Naive thymus-derived CD4-positive, alpha-beta T cell (primary cell): ENCODE measurements around the gene TCHH. TPM values are rescaled to one million over a fixed set of nuclear protein-coding genes. Genes with fewer than 3 reads are reported as not detected.

Experiments used
- polyA plus RNA-seq, 2 donors: library from polyadenylated mRNA; unstranded; fragments of 300-500 nt; fragmentation: Illumina TruSeq; gene quantifications; one replicate each; pipeline ENCODE4 v1.2.3, GENCODE V29; 2021
- total RNA-seq, 6 experiments: library from RNA in 5 of 6; stranded (reverse) in 5 of 6; gene quantifications; 1 replicate in 5 of 6; 2 replicates in 1 of 6; pipeline ENCODE4 v1.2.3 and lab custom pipeline; 2021 to 2026

Gene TCHH
- total and polyA plus RNA-seq, 7 experiments from 2014 or later: 0.02 TPM; not detected in 6

Other genes starting within 250 kb of the TCHH start
- 100 to 1,000 TPM in 2 of 5 experiments, 10 to 100 TPM in 3; 37.6 to 143 (median 44.6) TPM for gene THEM4, start 205.9 kb downstream of the TCHH start, total RNA-seq
- gene THEM4, start 205.9 kb downstream of the TCHH start, polyA plus RNA-seq: 100 to 1,000 TPM; 113 to 122 TPM
- gene S100A10, start 121.6 kb downstream of the TCHH start, total RNA-seq: 100 to 1,000 TPM; 131 to 361 (median 143) TPM
- gene S100A10, start 121.6 kb downstream of the TCHH start, polyA plus RNA-seq: 100 to 1,000 TPM; 458 to 492 TPM
- 100 to 1,000 TPM in 2 of 5 experiments, 10 to 100 TPM in 3; 28.6 to 442 (median 96.5) TPM for gene S100A11, start 78.4 kb downstream of the TCHH start, total RNA-seq
- gene S100A11, start 78.4 kb downstream of the TCHH start, polyA plus RNA-seq: 100 to 1,000 TPM; 189 to 210 TPM
- not detected for gene TCHHL1, start 26.4 kb downstream of the TCHH start, total RNA-seq
- gene TCHHL1, start 26.4 kb downstream of the TCHH start, polyA plus RNA-seq: not detected
- not detected for gene RPTN, start 43.8 kb upstream of the TCHH start, total RNA-seq
- gene RPTN, start 43.8 kb upstream of the TCHH start, polyA plus RNA-seq: not detected
- not detected for gene HRNR, start 108.7 kb upstream of the TCHH start, total RNA-seq
- gene HRNR, start 108.7 kb upstream of the TCHH start, polyA plus RNA-seq: not detected
- gene FLG, start 209.8 kb upstream of the TCHH start, total RNA-seq: not detected
- not detected for gene FLG, start 209.8 kb upstream of the TCHH start, polyA plus RNA-seq
- gene FLG2, start 244.6 kb upstream of the TCHH start, total RNA-seq: not detected
- gene FLG2, start 244.6 kb upstream of the TCHH start, polyA plus RNA-seq: not detected